ENCODE data around the gene MYT1. TPM values are rescaled to one million over a fixed set of nuclear protein-coding genes. Genes with fewer than 3 reads are reported as not detected.

Gene MYT1
- total and polyA plus RNA-seq, 2 of the 8 experiments (the other 6 are each of a cell fraction or from before 2014, with no cell fraction given) = 0.63 to 2.0 TPM

DNA sequence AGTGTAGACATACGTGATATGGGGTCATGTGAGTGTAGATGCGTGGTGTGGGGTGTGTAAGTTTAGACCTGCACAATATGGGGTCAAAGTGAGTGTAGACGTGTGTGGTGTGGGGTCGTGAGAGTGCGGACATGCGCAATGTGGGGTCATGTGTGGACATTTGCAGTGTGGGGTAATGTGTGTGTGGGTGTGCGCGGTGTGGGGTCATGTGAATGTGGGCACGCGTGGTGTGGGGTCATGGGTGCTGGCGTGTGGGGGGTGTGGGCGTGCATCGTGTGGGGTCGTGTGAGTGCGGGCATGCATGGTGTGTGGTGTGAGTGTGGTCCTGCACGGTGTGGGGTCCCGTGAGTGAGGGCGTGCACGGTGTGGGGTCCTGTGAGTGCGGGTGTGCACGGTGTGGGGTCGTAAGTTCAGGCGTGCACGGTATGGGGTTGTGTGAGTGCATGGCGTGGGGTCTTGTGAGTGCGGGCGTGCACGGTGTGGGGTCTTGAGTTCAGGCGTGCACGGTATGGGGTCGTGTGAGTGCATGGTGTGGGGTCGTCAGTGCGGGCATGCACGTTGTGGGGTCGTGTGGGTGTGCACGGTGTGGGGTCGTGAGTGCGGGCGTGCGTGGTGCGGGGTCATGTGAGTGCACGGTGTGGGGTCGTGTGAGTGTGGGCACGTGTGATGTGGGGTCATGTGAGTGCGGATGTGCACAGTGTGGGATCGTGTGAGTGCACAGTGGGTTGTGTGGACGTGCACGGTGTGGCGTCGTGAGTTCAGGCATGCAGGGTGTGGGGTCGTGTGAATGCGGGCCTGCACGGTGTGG lies 105.6 kb downstream of the MYT1 start:
- no peak overlapping the region for H3K4me2 ChIP-seq (ENCODE audit: insufficient read depth in 1 of 2, low read depth in 2 of 2, low read length in 2 of 2)
- H3K23ac ChIP-seq (ENCODE audit: insufficient read length) = no peak overlapping the region
- no peak overlapping the region for H3K18ac ChIP-seq (ENCODE audit: extremely low read depth, low read length)
- TF ChIP-seq SP2 (IDR thresholded peaks at IDR 0.05; ENCODE audit: low read length) (no peak), KDM5A (IDR thresholded peaks at IDR 0.05; ENCODE audit: low read length) (no peak), HDAC6 (IDR thresholded peaks at IDR 0.05; ENCODE audit: low read depth, low read length) (no peak), EZH2 (IDR thresholded peaks at IDR 0.05; ENCODE audit: low read depth, low read length, severe bottlenecking) (no peak), SIX5 (IDR thresholded peaks at IDR 0.05; ENCODE audit: low read depth, low read length) (no peak), CEBPB (IDR thresholded peaks at IDR 0.05; ENCODE audit: low read depth, low read length) (no peak), RBBP5 (IDR thresholded peaks at IDR 0.05; ENCODE audit: borderline replicate concordance, low read depth, low read length) (no peak), RXRA (IDR thresholded peaks at IDR 0.05; ENCODE audit: insufficient read depth, low read depth, low read length) (no peak), SP4 (IDR thresholded peaks at IDR 0.05; ENCODE audit: low read length) (no peak)
- TF ChIP-seq, protein P1, sequence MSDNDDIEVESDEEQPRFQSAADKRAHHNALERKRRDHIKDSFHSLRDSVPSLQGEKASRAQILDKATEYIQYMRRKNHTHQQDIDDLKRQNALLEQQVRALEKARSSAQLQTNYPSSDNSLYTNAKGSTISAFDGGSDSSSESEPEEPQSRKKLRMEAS (IDR thresholded peaks at IDR 0.05) = no peak
- peaks cover 0 to 6% (median 2%) of the 10 kb centered on the region in 4 experiments; a peak in 3 of 8 replicates for H3K36me3 ChIP-seq (ENCODE audit: control insufficient read depth in 2 of 4, insufficient read depth in 4 of 4, low read length in 3 of 4)
- peaks cover 0 to 3% of the 10 kb centered on the region in 2 experiments; a peak in 1 of 4 replicates for H3K9me3 ChIP-seq (ENCODE audit: insufficient read depth in 2 of 2, low read depth in 1 of 2, low read length in 1 of 2)
- no peak overlapping the region for H3K4me3 ChIP-seq (ENCODE audit: extremely low read depth in 1 of 4, insufficient read depth in 2 of 4, low read depth in 3 of 4, low read length in 4 of 4)
- no peak overlapping the region for H3K27ac ChIP-seq (ENCODE audit: low read depth, low read length)
- peak overlapping the region; percentile 52; the same call in 1 of the 2 replicates for H2BK5ac ChIP-seq (ENCODE audit: low read depth, low read length)
- peaks cover 9% of the 10 kb centered on the region for H3K79me1 ChIP-seq (ENCODE audit: low read depth, low read length)
- peaks cover 0 to 3% (median under 1%) of the 10 kb centered on the region in 4 experiments; a peak in 2 of 7 replicates for H3K4me1 ChIP-seq (replicated peaks in 1 of 4; ENCODE audit: control insufficient read depth in 3 of 4, insufficient read depth in 4 of 4, low read length in 3 of 4)
- no peaks in the 10 kb centered on the region for H3K27me3 ChIP-seq (replicated peaks in 1 of 4; ENCODE audit: control insufficient read depth in 3 of 4, extremely low read depth in 1 of 4, insufficient read depth in 3 of 4, low read length in 3 of 4)
- H4K20me1 ChIP-seq (replicated peaks in 1 of 2; ENCODE audit: control insufficient read depth in 1 of 2, insufficient read depth in 2 of 2, low read length in 2 of 2) = peaks cover 1 to 15% of the 10 kb centered on the region in 2 experiments
- no peak overlapping the region for H2BK120ac ChIP-seq (replicated peaks; ENCODE audit: low read depth, low read length)
- no peak for FAIRE-seq
- no peak overlapping the region for H3K56ac ChIP-seq (replicated peaks; ENCODE audit: insufficient read length, low read depth, low read length)
- CTCF ChIA-PET (ENCODE audit: partially characterized antibody) = no interaction called here
- H3K79me2 ChIP-seq (ENCODE audit: control insufficient read depth in 1 of 2, insufficient read depth in 2 of 2, low read length in 2 of 2) = peaks cover 0 to 3% of the 10 kb centered on the region in 2 experiments; a peak in 1 of 4 replicates
- no peak overlapping the region for H2AK5ac ChIP-seq (ENCODE audit: low read depth, low read length)
- DNase-seq (ENCODE audit: low read depth in 1 of 2, low spot score in 2 of 2) = no peak
- no peak overlapping the region; a peak in 1 of 7 replicates for H3K9ac ChIP-seq (replicated peaks in 1 of 4; ENCODE audit: extremely low read depth in 1 of 4, low read depth in 3 of 4, low read length in 3 of 4)
- H3K4ac ChIP-seq (replicated peaks; ENCODE audit: insufficient read length, low read depth, low read length) = no peak overlapping the region
- POLR2A ChIA-PET (ENCODE audit: partially characterized antibody) = no interaction called here
- whole genome bisulfite sequencing, 2 experiments (ENCODE audit: extremely low coverage in 1 of 2, insufficient coverage in 1 of 2, insufficient read length in 1 of 2, insufficient replicate concordance in 2 of 2, low coverage in 1 of 2, low lambda C conversion rate in 2 of 2, missing lambda C conversion rate in 1 of 2) = 93 to 100% methylated on average over 1 to 53 of the region's 53 CpGs
- peak overlapping the region; percentile 29 for H4K91ac ChIP-seq (replicated peaks; ENCODE audit: insufficient read length, low read length)
- H2BK15ac ChIP-seq (ENCODE audit: low read length) = no peak overlapping the region
- no peak overlapping the region for H2AFZ ChIP-seq (ENCODE audit: low read length)
- H2BK12ac ChIP-seq (ENCODE audit: low read depth, low read length) = no peak overlapping the region
- no peak overlapping the region for H3K14ac ChIP-seq (ENCODE audit: insufficient read length)
- H4K5ac ChIP-seq (ENCODE audit: insufficient read length, low read depth, low read length) = no peak overlapping the region
- no peak overlapping the region for H2BK20ac ChIP-seq (ENCODE audit: low read length)
- H4K8ac ChIP-seq (ENCODE audit: extremely low read depth, insufficient read depth, low read length) = peak overlapping the region; percentile 14
- peaks cover 2% of the 10 kb centered on the region; the same call in 1 of the 2 replicates for H3K23me2 ChIP-seq (ENCODE audit: low read depth, low read length)

Measured in H1 (cell line).